Activated CD8-positive, alpha-beta memory T cell treated with anti-CD3 and anti-CD28 coated beads, Interleukin-2, amount 10 ng/mL, durations not matched to agents 7 days and 5 days (primary cell): ENCODE results near the gene DARS1. TPM values are rescaled to one million over a fixed set of nuclear protein-coding genes. Genes with fewer than 3 reads are reported as not detected.

Experiments used
- ATAC-seq: fragments of 150-1000 bp; cut with Tn5 transposase; one replicate; pipeline ENCODE4 v1.10.0; 2021; ENCODE audit warnings: moderate library complexity
- CTCF ChIA-PET: fragments of 350-600 bp; sonication (Branson Sonifier 250); formaldehyde crosslinking; loops from one replicate; lab custom pipeline; 2021; ENCODE audit warnings: antibody characterized with exemption; lab: Charles Lee
- DNase-seq: peaks from one replicate; pipeline ENCODE4 v3.0.0-alpha.2; 2020
- H3K27ac Mint-ChIP-seq: one replicate; pipeline ENCODE4 v1.8.0; 2021; ENCODE audit warnings: mild to moderate bottlenecking, mixed read lengths
- H3K27me3 Mint-ChIP-seq: one replicate; pipeline ENCODE4 v1.8.0; 2021; ENCODE audit warnings: mixed read lengths
- H3K36me3 Mint-ChIP-seq: one replicate; pipeline ENCODE4 v1.8.0; 2021; ENCODE audit warnings: mild to moderate bottlenecking, mixed read lengths
- H3K4me1 Mint-ChIP-seq: one replicate; pipeline ENCODE4 v1.8.0; 2021; ENCODE audit warnings: mixed read lengths
- H3K4me3 Mint-ChIP-seq: one replicate; pipeline ENCODE4 v1.8.0; 2021; ENCODE audit warnings: mild to moderate bottlenecking, moderate library complexity, mixed read lengths
- H3K9me3 Mint-ChIP-seq: one replicate; pipeline ENCODE4 v1.8.0; 2022; ENCODE audit warnings: low read depth, mixed read lengths
- total RNA-seq, 2 experiments: library from RNA; stranded (reverse); gene quantifications; one replicate each; pipeline ENCODE4 v1.2.3, GENCODE V29; 2021

DARS1 gene
- total RNA-seq, 2 experiments from 2014 or later, result 94.0 to 109 TPM

- CTCF ChIA-PET, result interaction anchor here (0.9 to 1.8 kb wide), 2 partner anchors 11 to 43 kb away, joined by 3 to 6 read pairs; no protein-coding TSS in a partner anchor
- DNase-seq, result no peak
- peaks cover 12% of the 10 kb centered on the region for H3K36me3 Mint-ChIP-seq
- no peaks in the 10 kb centered on the region for H3K27me3 Mint-ChIP-seq
- H3K4me3 Mint-ChIP-seq, result no peak overlapping the region
- H3K4me1 Mint-ChIP-seq, result peaks cover 46% of the 10 kb centered on the region
- no peaks in the 10 kb centered on the region for H3K9me3 Mint-ChIP-seq
- ATAC-seq, result no peak
- no peak overlapping the region for H3K27ac Mint-ChIP-seq
Measured at GRCh38 chr2:136010126-136010525, 24.7 kb upstream of the DARS1 start.

DNA sequence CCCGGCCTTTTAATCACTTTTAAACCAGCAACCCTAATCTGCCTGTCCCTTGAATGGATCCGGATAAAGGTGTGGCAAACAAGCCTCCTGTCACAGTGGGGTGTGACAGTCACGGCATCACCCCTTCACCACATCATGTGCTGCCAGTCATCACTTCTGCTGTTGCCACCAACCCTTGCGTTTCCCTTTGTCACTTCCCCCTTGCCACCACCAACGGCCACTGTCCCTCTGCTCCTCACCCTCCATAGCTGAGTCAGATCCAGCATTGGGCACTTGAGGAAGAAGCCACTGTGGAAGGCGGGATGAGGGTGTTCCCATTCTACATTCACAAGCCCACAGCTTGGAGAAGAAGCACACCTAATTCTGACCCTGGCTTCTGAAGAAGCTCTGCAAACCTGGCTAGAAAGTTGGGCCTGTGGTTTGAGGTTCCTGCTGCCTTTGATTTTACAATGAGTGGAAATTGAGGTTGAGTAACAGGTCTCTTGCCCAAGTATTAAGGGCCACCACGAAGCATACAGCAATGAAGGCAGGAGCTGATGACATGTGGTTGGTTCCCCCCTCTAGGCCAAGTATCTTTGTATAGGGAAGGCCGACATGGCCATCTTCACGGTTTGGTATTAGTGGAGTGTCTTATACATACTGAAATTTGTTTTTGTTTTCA lies 22.9 kb upstream of the DARS1 start:
- DNase-seq (peak; percentile 92), ATAC-seq (peak; percentile 96)
- H3K36me3 Mint-ChIP-seq, result peaks cover 19% of the 10 kb centered on the region
- no peaks in the 10 kb centered on the region for H3K27me3 Mint-ChIP-seq
- CTCF ChIA-PET, result interaction anchor here (0.8 to 2.2 kb wide), 8 partner anchors 11 to 376 kb away, joined by 3 to 8 read pairs (median 4); no protein-coding TSS in a partner anchor
- H3K4me1 Mint-ChIP-seq, result peaks cover 51% of the 10 kb centered on the region
- peak overlapping the region; percentile 88 for H3K27ac Mint-ChIP-seq
- no peaks in the 10 kb centered on the region for H3K9me3 Mint-ChIP-seq
- no peak overlapping the region for H3K4me3 Mint-ChIP-seq

GRCh38 chr2:136006658-136007057 lies 21.2 kb upstream of the DARS1 start:
- no peak overlapping the region for H3K27ac Mint-ChIP-seq
- ATAC-seq (no peak), DNase-seq (no peak)
- no peak overlapping the region for H3K4me3 Mint-ChIP-seq
- H3K9me3 Mint-ChIP-seq, result no peaks in the 10 kb centered on the region
- H3K4me1 Mint-ChIP-seq, result peaks cover 44% of the 10 kb centered on the region
- CTCF ChIA-PET, result no interaction called here
- peaks cover 25% of the 10 kb centered on the region for H3K36me3 Mint-ChIP-seq
- H3K27me3 Mint-ChIP-seq, result no peaks in the 10 kb centered on the region

DNA sequence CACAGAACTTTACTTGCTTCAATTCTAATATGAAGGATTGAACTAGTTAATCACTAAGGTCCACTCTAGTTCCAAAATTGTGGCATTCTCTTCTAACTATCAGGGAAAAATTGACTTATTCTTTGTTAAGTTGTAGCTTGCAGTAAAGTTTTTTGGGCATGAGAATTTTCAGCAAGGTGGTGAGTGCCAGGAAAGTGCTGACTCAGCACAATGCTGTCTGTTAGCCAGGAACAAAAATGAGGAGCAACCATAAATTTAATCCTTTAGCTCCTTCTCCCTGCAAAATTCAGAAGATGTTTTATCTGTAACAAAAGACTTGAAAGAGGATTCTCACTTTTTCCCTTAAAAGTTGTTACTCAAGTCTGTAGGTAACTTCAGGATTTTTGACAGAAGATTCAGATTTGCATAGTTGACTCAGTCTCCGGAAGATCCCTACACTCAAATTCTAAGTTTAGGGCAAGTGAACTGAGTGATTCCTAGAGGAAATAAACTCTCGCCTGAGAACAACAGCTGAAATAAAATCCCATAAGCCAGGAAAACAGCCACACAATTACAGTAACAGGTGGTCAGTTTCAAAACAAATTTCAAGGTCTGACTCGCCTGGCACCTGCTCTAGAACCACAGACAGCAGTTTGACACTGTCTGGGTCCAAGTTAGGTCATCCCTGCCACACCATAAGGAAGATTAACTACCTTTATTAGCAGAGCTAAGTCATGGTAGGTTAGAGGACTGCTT lies 20.2 kb upstream of the DARS1 start:
- CTCF ChIA-PET, result interaction anchor here (1.0 kb wide), 1 partner anchor 10 kb away, joined by 3 read pairs; no protein-coding TSS in a partner anchor
- no peaks in the 10 kb centered on the region for H3K27me3 Mint-ChIP-seq
- DNase-seq (no peak), ATAC-seq (no peak)
- H3K36me3 Mint-ChIP-seq, result peaks cover 27% of the 10 kb centered on the region
- H3K4me3 Mint-ChIP-seq, result no peak overlapping the region
- no peaks in the 10 kb centered on the region for H3K9me3 Mint-ChIP-seq
- peaks cover 49% of the 10 kb centered on the region for H3K4me1 Mint-ChIP-seq
- no peak overlapping the region for H3K27ac Mint-ChIP-seq

GRCh38 chr2:136004965-136005364 lies 19.5 kb upstream of the DARS1 start:
- Mint-ChIP-seq H3K27me3 (no peaks in the 10 kb centered on the region), H3K4me3 (no peak overlapping the region), H3K9me3 (no peaks in the 10 kb centered on the region), H3K27ac (no peak overlapping the region), H3K4me1 (peaks cover 49% of the 10 kb centered on the region), H3K36me3 (peaks cover 27% of the 10 kb centered on the region)
- CTCF ChIA-PET, result interaction anchor here (0.8 to 1.0 kb wide), 2 partner anchors 9 to 88 kb away, joined by 3 read pairs; no protein-coding TSS in a partner anchor
- no peak for ATAC-seq
- DNase-seq, result no peak

- Mint-ChIP-seq H3K4me3 (no peak overlapping the region), H3K27me3 (no peaks in the 10 kb centered on the region), H3K9me3 (no peaks in the 10 kb centered on the region), H3K27ac (peak overlapping the region; percentile 41), H3K36me3 (peaks cover 30% of the 10 kb centered on the region), H3K4me1 (peaks cover 33% of the 10 kb centered on the region)
- ATAC-seq (no peak), DNase-seq (no peak)
- CTCF ChIA-PET, result no interaction called here
Measured at GRCh38 chr2:136001131-136001530, 15.7 kb upstream of the DARS1 start.

GRCh38 chr2:136000502-136000901 lies 15.1 kb upstream of the DARS1 start:
- H3K36me3 Mint-ChIP-seq, result peaks cover 35% of the 10 kb centered on the region
- H3K27me3 Mint-ChIP-seq, result no peaks in the 10 kb centered on the region
- ATAC-seq (no peak), DNase-seq (no peak)
- peak overlapping the region; percentile 67 for H3K27ac Mint-ChIP-seq
- H3K9me3 Mint-ChIP-seq, result no peaks in the 10 kb centered on the region
- no peak overlapping the region for H3K4me3 Mint-ChIP-seq
- CTCF ChIA-PET, result no interaction called here
- peaks cover 27% of the 10 kb centered on the region for H3K4me1 Mint-ChIP-seq

DNA sequence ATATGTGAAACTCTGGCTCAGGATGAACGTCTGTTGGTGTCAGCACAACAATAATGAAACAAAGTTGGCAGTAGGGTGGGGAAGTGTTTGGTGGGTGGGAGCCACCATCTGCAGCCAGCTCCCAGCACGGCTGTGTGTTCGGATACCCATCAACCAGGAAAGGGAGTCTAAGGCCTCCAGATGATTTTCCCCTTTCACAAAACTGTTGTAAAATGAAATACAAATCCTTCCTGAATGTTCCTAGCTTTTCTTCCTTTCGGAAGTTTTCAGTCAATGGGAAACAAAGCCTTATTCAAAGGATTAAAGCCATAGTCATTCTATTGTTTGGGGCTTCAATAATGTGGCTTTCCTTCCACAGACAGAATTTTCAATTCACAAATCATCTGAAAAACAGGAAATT lies 14.5 kb upstream of the DARS1 start:
- CTCF ChIA-PET, result interaction anchor here (1.1 kb wide), 1 partner anchor 11 kb away, joined by 3 read pairs; no protein-coding TSS in a partner anchor
- Mint-ChIP-seq H3K27me3 (no peaks in the 10 kb centered on the region), H3K4me3 (no peak overlapping the region), H3K9me3 (no peaks in the 10 kb centered on the region), H3K4me1 (peaks cover 24% of the 10 kb centered on the region), H3K27ac (no peak overlapping the region), H3K36me3 (peaks cover 36% of the 10 kb centered on the region)
- no peak for ATAC-seq
- no peak for DNase-seq

DNA sequence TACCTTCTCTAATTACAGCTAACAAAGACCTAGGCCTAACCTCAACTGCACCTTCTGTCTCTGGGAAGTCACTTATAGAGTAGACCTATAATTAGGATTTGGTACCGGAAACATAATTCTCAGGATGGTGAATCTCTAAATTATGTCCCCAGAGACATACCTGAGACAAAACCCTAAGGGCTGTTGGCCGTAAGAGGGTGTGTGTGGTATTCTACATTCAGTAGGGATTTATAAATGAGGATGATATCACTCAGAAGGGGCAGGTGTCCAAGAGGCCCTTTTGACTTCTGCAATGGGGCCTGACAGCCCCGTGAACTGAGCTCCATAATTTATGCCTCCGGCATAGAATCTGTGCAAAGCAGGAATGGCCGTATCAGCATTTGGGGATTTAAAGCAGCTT lies 13.5 kb upstream of the DARS1 start:
- Mint-ChIP-seq H3K36me3 (peaks cover 33% of the 10 kb centered on the region), H3K4me1 (peaks cover 19% of the 10 kb centered on the region), H3K9me3 (no peaks in the 10 kb centered on the region), H3K4me3 (no peak overlapping the region), H3K27ac (no peak overlapping the region), H3K27me3 (no peaks in the 10 kb centered on the region)
- ATAC-seq (no peak), DNase-seq (no peak)
- CTCF ChIA-PET, result interaction anchor here (0.7 to 1.1 kb wide), 3 partner anchors 12 to 1501 kb away, joined by 3 read pairs; no protein-coding TSS in a partner anchor

- Mint-ChIP-seq H3K36me3 (peaks cover 28% of the 10 kb centered on the region), H3K9me3 (no peaks in the 10 kb centered on the region), H3K4me1 (peaks cover 16% of the 10 kb centered on the region), H3K4me3 (no peak overlapping the region), H3K27ac (no peak overlapping the region), H3K27me3 (no peaks in the 10 kb centered on the region)
- no peak for DNase-seq
- ATAC-seq, result no peak
- CTCF ChIA-PET, result interaction anchor here (1.2 to 1.9 kb wide), 2 partner anchors 11 to 127 kb away, joined by 3 to 7 read pairs; no protein-coding TSS in a partner anchor
Measured at GRCh38 chr2:135997380-135997779, 12.0 kb upstream of the DARS1 start.

DNA sequence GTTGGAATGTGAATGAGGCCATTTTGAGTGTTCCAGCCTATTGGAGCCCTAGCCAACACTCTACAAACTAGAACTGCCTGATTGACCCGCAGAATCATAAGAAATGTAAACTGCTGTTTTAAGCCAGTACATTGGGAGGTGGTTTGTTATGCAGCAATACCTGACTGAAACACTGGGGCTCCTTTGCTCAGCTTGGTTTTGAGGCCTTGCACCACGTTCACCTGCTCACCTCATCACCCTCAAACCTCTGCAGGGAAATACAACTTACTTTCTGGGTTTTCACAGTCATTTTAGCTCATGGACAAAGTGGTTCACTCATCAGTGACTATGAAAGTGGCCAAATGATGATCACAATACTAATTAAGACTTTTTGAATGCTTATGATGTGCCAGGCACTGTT lies 10.9 kb upstream of the DARS1 start:
- peaks cover 30% of the 10 kb centered on the region for H3K36me3 Mint-ChIP-seq
- no peaks in the 10 kb centered on the region for H3K9me3 Mint-ChIP-seq
- no peak overlapping the region for H3K4me3 Mint-ChIP-seq
- ATAC-seq, result peak; percentile 30
- peaks cover 16% of the 10 kb centered on the region for H3K4me1 Mint-ChIP-seq
- no peaks in the 10 kb centered on the region for H3K27me3 Mint-ChIP-seq
- DNase-seq, result no peak
- CTCF ChIA-PET, result interaction anchor here (0.9 to 1.9 kb wide), 2 partner anchors 9 to 12 kb away, joined by 3 to 7 read pairs; no protein-coding TSS in a partner anchor
- H3K27ac Mint-ChIP-seq, result no peak overlapping the region

GRCh38 chr2:135994281-135994680 lies 8.9 kb upstream of the DARS1 start:
- no peak for ATAC-seq
- H3K36me3 Mint-ChIP-seq, result peaks cover 30% of the 10 kb centered on the region
- H3K27ac Mint-ChIP-seq, result no peak overlapping the region
- CTCF ChIA-PET, result interaction anchor here (0.7 kb wide), 1 partner anchor 10 kb away, joined by 3 read pairs; no protein-coding TSS in a partner anchor
- H3K4me3 Mint-ChIP-seq, result no peak overlapping the region
- DNase-seq, result no peak
- H3K27me3 Mint-ChIP-seq, result no peaks in the 10 kb centered on the region
- peaks cover 15% of the 10 kb centered on the region for H3K4me1 Mint-ChIP-seq
- no peaks in the 10 kb centered on the region for H3K9me3 Mint-ChIP-seq

GRCh38 chr2:135993421-135993820 lies 8.0 kb upstream of the DARS1 start:
- no peak for DNase-seq
- ATAC-seq, result no peak
- H3K4me1 Mint-ChIP-seq, result peaks cover 15% of the 10 kb centered on the region
- no peak overlapping the region for H3K27ac Mint-ChIP-seq
- H3K27me3 Mint-ChIP-seq, result no peaks in the 10 kb centered on the region
- H3K4me3 Mint-ChIP-seq, result no peak overlapping the region
- CTCF ChIA-PET, result interaction anchor here (0.7 kb wide), 1 partner anchor 10 kb away, joined by 3 read pairs; no protein-coding TSS in a partner anchor
- peaks cover 34% of the 10 kb centered on the region for H3K36me3 Mint-ChIP-seq
- H3K9me3 Mint-ChIP-seq, result no peaks in the 10 kb centered on the region
